RPMI8226 (cell line): ENCODE data around the gene ZNF576.
"Not testable (repeated sequence)": the region's sequence is repeated elsewhere in the genome, so short reads cannot be mapped to it uniquely, and the experiment has no call there.

ENCODE experiments used
- DNase-seq: peaks from one replicate; pipeline ENCODE4 v3.0.0-alpha.2; 2015

Gene ZNF576

DNA sequence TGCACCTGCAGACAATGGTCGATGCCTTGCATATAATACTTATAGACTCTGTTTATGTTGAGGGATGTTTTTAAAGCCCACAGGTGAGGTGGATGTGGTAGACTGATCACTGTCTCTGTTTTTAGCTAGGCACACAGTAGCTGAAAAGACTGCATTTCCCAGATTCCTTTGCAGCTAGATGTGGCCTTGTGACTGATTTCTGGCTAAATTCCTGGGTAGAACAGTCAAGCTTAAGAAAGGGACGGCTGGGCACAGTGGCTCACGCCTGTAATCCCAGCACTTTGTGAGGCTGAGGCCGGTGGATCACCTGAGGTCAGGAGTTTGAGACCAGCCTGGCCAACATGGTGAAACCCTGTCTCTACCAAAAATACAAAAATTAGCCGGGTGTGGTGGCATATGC lies 3.9 kb downstream of the ZNF576 start:
- not testable (repeated sequence) for DNase-seq

DNA sequence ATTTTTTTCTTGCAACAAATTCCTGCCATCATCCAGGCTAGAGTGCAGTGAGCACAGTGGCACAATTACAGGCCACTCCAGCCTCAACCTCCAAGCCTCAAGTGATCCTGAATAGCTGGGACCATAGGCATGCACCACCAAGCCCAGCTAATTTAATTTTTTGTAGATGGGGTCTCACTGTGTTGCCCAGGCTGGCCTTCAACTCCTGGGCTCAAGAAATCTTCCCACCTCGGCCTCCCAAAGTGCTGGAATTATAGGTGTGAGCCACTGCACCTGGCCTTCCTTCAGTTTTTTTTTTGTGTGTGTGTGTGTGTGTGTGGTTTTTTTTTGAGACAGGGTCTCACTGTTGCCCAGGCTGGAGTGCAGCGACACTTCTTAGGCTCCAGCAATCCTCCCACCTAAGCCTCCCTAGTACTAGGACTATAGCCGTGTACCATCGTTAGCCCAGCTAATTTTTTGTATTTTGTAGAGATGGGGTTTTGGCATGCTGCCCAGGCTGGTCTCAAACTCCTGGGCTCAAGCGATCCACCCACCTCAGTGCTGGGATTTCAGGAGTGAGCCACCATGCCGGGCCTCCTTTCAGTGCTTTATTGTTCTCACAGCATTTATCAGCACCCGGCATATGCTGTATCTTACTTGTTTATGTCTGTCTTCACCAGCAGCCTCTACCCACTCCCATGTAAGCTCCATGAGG lies 9.6 kb downstream of the ZNF576 start:
- no peak for DNase-seq

DNA sequence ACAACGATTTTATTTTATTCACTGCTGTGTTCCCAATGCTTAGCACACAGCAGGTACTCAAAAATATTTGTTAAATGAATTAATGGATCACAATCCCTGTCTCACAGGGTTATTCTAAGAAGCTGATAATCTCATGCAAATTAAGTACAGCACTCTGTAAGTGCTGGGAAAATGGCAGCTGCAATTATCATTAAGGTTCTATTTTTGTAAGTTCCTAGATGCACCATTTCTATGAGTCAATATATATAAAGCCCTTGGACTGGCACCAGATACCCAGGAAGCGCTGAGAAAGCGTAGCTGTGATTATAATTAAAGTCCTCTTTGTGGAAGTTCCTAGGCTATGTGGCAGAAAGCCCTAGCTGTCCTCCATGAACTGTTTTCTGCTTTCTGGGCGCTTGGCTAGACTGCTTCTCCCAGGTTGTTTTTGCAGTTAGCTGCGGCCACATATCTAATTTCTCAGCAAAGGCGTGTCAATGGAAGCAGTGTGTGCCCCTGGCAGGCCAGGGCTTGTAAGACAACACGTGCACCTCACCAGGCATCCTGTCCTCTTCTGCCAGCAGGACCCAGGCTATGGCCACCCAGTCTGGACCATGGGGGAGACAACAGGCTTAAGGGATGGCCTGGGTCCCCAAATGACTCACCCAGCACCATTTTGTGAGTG lies 10.3 kb downstream of the ZNF576 start:
- no peak for DNase-seq

DNA sequence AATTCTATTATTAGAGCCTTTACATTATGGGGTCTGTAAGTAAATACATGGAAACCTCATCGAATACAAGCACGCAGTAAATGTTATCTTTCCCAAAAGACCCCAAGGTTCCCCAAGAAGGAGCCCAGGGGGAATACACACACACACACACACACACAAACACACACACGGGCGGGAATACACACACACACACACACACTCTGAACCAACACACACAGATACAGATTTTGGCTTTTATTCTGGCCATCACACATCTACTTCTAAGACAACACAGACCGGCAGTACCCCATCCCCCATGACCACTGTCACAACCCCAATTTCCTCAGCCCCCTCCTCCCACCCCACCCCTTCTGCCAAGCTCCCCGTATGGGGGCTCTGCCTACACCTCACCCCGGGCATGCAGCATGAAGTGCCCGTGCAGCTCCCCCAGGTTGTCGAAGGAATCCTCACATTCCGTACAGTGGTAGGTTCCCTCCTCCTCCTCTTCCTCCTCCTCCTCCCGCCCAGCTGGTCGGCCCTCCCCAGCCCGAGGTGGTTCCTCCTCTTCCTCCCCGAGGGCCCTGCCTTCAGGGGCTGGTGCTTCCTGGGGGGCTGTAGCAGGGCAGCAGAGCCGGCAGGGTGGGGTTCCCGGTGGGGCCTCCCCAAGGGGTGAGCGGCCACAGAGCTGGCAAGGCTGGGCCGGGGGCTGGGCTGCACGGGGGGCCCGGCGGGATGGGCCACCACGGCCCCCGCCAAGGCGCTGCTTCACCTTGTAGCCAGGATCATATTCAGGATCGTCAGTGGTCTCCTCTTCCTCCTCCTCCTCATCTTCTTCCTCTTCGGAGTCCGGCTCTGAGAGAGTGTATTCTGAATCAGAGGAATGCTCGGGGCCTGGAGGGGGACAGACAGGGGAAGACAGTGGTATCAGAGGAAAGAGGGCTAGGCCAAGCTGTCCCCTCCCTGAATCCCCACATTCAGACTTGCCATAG lies 11.1 kb downstream of the ZNF576 start:
- DNase-seq: no peak

DNA sequence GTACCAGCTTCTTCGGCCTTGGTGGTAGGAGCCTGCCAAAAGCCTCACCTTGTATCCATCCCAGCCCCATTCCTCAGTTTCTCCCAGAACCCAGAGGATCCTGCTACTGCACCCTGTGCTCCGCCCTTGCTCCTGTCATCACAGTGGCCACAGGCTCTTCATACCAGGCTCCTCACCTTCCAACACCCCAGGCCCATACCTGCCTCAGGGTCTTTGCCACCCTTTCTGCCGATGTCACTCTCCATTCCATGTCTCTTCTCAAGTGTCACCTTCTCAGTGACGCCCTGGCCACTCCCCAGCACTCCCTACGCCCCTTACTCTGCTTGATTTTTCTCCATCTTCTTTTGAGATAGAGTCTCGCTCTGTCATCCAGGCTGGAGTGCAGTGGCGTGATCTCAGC lies 13.5 kb downstream of the ZNF576 start:
- no peak for DNase-seq

DNA sequence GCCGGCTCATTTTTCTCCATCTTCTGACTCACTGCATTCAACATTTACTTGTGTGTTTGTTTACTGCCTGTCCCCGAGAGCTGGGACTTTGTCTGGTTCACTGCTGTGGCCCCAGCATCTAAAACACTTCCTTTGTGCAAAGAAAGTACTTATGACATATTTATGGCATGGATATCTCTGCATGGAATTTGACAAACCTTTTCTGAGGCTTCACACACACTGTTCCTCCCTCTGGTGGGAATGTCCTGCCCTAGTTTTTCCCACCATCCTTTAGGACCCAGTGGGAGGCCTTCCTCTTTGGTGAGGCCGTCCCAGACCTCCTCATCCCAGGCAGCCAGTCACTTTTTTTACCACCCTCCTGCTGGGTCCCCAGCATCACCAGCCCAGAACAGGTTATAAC lies 14.1 kb downstream of the ZNF576 start:
- DNase-seq: no peak

DNA sequence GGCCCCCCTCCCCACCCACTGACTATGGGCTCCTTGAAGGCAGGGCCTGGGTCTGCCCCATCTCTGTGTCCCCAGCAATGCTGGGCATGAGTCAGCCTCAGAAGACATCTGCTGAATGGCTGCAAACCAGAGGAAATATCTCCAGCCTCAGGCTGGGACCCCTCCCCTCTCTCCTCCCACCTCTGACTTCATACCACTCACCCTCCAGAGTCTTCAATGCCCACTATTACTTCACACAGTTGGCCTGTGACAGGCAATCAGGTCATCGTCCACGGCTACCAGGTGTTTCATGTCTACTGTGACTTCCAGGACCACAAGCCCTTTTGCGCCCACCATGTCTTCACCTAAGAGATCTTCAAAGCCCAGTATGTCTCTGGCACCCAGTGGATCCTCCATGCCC lies 15.4 kb downstream of the ZNF576 start, which contains the start of gene SRRM5:
TSS of gene SRRM5 (plus strand) at position 301 of the 400 bp plus-strand sequence. CDS start at position 335, 34 bp downstream.
- DNase-seq: no peak

DNA sequence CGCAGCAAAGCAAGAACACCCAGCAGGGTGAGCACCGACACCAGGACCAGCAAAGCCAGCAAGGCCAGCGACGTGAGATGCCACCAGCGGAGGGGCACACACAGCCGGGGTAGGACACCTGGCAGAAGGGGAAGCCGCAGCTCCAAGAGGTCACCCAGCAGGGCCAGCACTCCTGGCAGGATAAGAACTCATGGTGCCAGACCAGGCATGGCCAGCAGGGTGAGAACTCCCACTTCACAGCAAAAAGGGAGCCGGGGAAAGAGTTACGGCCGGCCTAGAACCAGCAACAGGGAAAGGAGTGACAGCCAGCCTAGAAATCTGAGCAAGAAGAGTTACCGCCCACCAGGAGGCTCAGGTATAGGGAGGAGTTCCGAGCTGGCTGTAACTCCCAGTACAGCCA lies 16.0 kb downstream of the ZNF576 start:
- DNase-seq: no peak

DNA sequence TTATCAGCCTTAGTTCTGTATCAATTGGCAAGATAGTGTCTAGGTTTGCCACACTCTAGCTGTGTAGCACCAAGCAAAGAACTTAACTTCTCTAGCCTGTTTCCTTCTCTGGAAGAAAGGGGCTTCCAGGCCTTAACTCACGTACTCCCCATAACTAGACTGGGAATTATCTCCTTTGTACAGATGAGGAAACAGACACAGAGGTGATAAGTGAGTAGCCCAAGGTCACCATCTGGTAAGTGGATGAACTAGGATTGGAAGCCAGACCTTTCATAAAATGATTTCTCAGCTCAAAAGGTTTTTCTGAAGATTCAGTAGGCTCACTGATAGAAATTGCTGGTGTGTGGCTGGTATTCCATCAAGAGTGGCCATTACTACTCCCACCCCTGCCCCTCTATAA lies 19.9 kb downstream of the ZNF576 start:
- DNase-seq: no peak

DNA sequence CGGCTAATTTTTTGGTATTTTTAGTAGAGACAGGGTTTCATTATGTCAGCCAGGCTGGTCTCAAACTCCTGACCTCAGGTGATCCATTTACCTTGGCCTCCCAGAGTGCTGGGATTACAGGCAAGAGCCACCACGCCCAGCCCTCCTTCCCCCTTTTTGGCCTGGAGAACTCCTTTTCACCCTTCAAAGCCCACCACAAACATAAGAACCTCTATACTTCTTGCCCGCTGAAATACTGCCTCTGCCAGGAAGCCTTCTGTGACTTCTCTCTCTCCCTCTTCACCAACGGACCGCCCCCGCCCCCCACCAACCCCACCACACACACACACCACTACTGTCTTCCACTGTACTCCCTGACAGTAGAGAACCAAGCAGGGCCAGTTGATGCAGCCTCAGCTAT lies 20.6 kb downstream of the ZNF576 start:
- no peak for DNase-seq

DNA sequence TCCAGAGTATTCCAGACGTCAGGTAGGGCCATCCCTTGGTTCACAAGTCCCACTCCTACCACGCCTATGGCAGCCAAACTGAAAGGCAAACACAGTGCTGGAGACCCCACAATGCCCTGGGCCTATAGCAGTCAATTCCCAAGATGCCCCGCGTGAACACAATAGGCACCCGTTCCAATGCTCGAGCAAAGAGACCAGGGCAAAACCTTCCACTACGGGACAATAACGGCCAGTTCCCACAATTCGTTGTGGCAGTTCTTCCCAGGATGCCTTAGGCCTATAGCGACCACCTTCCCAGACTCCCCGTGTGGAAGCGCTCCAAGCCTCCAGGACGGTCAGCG lies 22.5 kb downstream of the ZNF576 start:
- peak; percentile 45 for DNase-seq

DNA sequence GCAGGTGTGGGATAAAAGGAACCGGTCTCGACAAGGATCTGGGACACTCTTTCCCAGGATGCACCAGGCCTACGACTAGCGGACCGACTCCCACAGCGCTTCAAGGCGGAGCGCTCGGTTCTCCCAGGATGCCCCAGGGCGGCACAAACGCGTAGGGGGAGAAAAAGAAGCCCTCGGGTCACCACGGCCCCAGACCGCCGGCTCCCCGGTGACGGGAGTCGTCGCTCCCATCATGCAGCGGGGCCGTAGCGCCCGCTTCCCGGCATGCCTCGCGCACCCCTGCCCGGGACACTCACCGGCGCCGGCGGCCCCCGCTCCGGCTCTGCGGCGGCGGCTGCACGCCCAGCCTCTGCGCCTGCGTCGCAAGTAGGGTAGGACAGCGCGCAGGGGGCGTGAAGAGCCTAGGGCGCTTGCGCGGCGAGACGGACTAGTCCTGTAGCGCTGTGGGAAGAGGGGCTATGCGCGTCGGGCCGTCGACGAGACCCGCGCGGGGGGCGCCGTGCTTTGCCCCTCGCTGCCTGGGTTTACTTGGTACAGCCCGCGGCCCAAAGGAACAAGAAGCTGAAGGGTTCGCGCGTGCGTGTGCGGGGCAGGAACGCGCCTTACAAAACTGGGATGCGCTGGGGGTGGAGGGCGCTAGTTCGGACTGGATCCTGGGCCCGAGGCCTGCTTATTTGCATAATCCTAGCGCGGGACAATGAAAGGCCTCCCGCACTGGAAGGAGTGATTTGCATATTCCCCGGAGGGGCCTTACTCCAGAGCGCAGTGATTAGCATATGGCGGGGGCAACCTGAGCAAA lies 23.1 kb downstream of the ZNF576 start, which contains the start of gene ZNF428:
TSS of gene ZNF428 (minus strand) at position 368 of the 799 bp plus-strand sequence. CDS start 5,325 bp downstream, outside the sequence.
- DNase-seq: peak; percentile 86

DNA sequence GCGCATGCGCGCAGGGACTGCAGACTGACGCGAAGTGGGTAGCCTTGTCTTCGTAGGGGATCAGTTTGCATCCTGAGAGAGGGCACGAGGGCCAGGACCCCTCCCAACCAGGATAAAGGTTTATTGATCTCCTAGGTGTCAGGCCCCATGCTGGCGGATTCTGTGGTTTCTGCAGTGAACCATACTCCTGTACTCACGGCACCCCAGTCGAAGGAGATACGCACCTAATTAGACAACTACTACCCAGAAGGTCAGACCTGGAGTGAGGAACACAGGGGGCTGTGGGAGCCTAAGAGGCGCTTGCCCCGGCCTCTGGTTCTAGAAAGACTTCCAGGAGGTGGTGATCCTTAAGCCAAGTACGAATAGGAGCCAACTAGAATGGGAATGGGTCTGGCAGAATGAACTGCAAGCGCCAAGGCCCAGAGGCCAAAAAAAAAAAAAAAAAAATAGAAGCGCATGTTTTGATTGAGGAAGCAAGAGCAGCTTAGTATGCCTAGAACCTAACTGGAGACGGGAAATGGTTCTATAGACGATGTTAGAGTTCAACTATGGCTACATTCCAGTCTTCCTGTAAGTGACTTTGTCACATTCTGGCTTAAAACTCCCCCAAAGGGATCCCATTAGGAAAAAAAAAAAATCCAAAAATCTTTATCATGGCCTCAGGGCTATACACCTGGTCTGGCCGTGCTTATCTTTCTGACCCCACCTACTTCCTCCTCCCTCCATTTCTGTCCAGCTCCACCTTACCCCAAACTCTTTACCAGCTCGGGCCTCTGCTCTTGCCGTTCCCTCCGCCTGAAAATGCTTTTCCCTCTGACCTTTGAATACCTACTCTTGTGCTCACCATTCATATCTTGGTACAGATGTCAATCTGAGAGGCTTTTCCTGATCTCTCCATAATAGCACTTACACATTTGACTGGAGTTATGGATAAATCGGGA lies 23.9 kb downstream of the ZNF576 start:
- no peak for DNase-seq

DNA sequence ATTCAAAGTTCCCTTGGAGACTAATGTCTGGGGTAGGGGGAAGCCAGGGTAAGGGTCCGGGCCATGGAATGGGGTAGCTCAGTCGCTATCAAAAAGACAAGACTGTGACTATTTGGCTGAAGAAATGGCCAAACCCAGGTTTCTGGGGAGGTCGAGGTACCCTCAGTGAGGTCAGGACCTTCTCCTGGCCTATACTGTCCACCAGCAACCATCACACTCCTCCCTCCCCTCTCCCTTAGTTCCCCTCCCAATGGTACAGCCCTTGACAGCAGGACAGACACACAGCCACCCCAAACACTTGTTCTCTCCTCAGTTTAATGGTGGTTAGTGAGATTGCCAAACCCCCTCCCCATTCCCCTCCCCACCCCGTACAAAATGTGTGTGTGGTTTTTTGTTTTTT lies 25.7 kb downstream of the ZNF576 start:
- no peak for DNase-seq

DNA sequence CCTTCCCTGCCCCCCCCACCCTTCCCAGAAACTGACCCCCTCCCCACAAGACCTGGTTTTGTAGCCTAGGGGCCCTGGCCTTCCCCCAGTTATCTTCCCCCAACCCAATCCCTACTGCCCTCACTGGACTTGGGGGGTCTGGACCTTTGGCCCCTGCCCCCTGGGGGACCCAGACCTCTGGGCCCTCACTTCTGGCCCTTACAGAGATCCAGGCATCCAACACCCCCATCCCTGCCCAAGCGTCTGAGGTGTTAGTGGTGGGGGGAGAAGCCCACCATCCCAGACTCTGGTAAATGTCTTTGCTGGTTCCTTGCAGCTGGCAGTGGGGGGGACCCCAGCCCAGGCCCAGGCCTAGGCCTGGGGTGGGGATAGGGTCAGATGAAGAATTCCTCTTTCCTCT lies 26.6 kb downstream of the ZNF576 start:
- DNase-seq: no peak

DNA sequence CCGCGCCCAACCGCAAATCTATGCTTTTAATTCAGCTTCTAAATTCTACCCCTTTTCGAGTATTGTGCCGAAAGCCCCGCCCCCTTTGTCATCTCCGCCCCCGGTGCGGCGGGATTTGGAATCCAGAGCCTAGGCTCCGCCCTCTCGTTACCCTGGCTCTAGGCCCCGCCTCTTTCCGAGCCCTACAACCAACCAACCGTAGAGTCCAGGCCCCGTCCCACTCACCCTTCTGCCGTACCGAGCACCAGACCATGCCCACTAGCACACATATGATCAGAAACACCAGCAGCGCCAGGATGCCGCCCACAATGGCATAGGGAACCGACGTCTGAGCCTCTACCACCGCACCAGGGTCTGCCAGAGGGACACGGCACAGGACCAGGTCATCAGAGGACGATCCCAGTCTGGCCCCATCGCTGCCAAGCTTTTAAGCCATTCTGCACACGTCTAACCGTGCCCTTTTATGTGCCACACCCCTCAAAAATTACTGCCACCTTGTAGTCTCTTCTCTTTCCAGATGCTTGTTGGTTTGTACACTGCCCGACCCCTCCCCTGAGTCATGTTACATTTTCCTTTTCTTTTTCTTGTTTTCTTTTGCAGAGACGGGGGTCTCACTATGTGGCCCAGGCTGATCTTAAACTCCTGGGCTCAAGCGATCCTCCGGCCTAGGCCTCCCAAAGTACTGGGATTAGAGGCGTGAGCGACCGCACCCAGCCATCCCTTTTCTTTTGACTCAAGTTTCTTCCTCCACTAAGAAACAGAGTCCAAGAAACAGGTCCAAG lies 27.7 kb downstream of the ZNF576 start:
- no peak for DNase-seq

DNA sequence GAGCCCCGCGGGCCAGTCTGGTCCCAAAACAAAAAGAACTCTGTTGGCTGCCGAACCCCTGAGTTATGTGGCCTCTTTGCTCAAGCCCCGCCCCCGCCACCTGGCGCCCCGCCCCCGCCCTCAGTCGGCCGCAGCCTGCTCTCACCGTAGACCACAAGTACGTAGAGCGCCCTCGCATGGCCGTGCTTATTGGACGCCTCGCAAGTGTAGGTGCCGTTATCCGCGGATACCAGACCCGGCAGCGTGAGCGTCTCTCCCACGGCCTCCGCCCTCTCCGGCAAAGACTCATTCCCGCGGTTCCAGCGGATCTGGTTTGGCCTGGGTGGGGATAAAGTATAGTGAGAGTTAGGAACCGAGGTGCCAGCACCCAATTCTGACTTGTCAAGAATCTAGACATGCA lies 28.5 kb downstream of the ZNF576 start:
- DNase-seq: peak; percentile 84

DNA sequence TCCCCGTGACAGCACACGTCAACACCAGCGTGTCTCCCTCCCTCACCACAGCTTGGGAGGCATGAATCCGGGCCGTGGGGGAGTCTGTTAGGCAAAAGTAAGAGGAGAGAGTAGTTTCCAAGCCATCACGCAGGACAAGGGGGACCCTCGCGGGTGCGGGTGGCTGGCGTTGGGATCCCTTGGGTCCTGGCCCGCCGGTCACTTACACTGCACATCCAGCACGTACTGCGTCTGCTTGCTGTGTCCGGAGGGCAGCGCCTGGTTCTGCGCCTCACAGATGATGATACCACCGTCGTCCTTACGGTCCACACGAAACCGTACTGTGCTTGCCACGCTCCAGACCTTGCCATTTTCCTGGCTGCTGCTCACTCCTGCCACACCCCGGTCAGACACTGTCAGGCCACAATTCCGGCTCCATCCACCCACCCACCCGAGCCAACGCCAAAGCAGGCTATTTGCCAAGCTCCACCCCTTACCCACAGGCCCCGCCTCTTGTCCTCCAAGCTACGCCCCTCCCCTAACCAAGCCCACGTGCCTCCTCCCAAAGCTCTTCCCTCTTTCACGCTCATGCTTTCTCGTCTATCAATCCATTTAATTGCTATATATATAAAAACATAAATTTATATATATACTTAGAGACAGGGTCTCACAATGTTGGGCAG lies 29.7 kb downstream of the ZNF576 start:
- no peak for DNase-seq

DNA sequence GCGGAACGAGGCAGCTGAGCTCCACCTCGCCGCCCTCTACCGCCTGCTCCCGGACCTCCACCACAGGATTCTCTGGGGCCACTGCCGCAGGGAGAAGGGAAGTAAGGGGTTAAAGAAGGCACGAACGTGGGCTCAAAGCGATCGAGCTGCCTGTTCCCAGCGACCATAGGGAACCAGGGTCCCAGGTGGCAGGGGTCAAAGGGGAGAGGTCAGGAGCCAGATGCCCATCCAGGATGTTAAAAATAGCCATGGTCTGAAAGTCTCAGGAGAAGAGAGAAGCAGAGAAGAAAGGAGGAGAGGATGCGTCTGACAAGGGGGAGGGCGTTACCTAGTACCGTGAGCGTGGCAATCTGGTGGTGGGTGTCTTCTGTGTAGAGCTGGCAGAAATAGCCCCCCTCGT lies 30.4 kb downstream of the ZNF576 start:
- no peak for DNase-seq
